ENCODE results near the gene BRD1.

The BRD1 gene

GRCh38 chr22:49726022-49726681, 101.5 kb downstream of the BRD1 start:
- H3K4me3 ChIP-seq (ENCODE audit: low read length) = no peak overlapping the region
- no peaks in the 10 kb centered on the region for H3K9me3 ChIP-seq (ENCODE audit: control insufficient read depth, insufficient read depth, low read length)
- no peaks in the 10 kb centered on the region for H3K36me3 ChIP-seq (ENCODE audit: control insufficient read depth, low read length)
- H3K27ac ChIP-seq (ENCODE audit: low read depth, low read length) = no peak overlapping the region
- H4K20me1 ChIP-seq (ENCODE audit: control insufficient read depth, insufficient read depth, low read depth, low read length) = no peaks in the 10 kb centered on the region
- no peaks in the 10 kb centered on the region for H3K9me2 ChIP-seq (replicated peaks; ENCODE audit: control insufficient read depth, low read length)
- no peaks in the 10 kb centered on the region for H3K79me2 ChIP-seq (ENCODE audit: control insufficient read depth, low read length)
- TF ChIP-seq CTCF (IDR thresholded peaks at IDR 0.05; ENCODE audit: low read depth, low read length, poor library complexity, severe bottlenecking) (no peak), EZH2phosphoT487 (IDR thresholded peaks at IDR 0.05; ENCODE audit: borderline replicate concordance, low read length) (no peak)
- peaks cover 23% of the 10 kb centered on the region for H3K27me3 ChIP-seq (ENCODE audit: control insufficient read depth, low read length)
- H3K4me1 ChIP-seq (ENCODE audit: control insufficient read depth, low read length) = peaks cover 31% of the 10 kb centered on the region
- H3F3A ChIP-seq (ENCODE audit: control insufficient read depth, insufficient read depth) = peaks cover 11% of the 10 kb centered on the region
- no peak overlapping the region for H3K4me2 ChIP-seq (ENCODE audit: low read length)

GRCh38 chr22:49725516-49725915, 102.2 kb downstream of the BRD1 start:
- no peaks in the 10 kb centered on the region for H3K9me2 ChIP-seq (replicated peaks; ENCODE audit: control insufficient read depth, low read length)
- no peaks in the 10 kb centered on the region for H3K9me3 ChIP-seq (ENCODE audit: control insufficient read depth, insufficient read depth, low read length)
- no peaks in the 10 kb centered on the region for H3K36me3 ChIP-seq (ENCODE audit: control insufficient read depth, low read length)
- H4K20me1 ChIP-seq (ENCODE audit: control insufficient read depth, insufficient read depth, low read depth, low read length) = no peaks in the 10 kb centered on the region
- peaks cover 11% of the 10 kb centered on the region for H3F3A ChIP-seq (ENCODE audit: control insufficient read depth, insufficient read depth)
- no peak for TF ChIP-seq EZH2phosphoT487 (IDR thresholded peaks at IDR 0.05; ENCODE audit: borderline replicate concordance, low read length)
- TF ChIP-seq CTCF (IDR thresholded peaks at IDR 0.05; ENCODE audit: low read depth, low read length, poor library complexity, severe bottlenecking) = no peak
- H3K4me1 ChIP-seq (ENCODE audit: control insufficient read depth, low read length) = peaks cover 31% of the 10 kb centered on the region
- peak overlapping the region; percentile 90 for H3K4me2 ChIP-seq (ENCODE audit: low read length)
- no peaks in the 10 kb centered on the region for H3K79me2 ChIP-seq (ENCODE audit: control insufficient read depth, low read length)
- no peak overlapping the region for H3K27ac ChIP-seq (ENCODE audit: low read depth, low read length)
- no peak overlapping the region for H3K4me3 ChIP-seq (ENCODE audit: low read length)
- H3K27me3 ChIP-seq (ENCODE audit: control insufficient read depth, low read length) = peaks cover 23% of the 10 kb centered on the region

- H3K4me3 ChIP-seq (ENCODE audit: low read length) = peak overlapping the region; percentile 77
- no peaks in the 10 kb centered on the region for H4K20me1 ChIP-seq (ENCODE audit: control insufficient read depth, insufficient read depth, low read depth, low read length)
- H3K27me3 ChIP-seq (ENCODE audit: control insufficient read depth, low read length) = peaks cover 23% of the 10 kb centered on the region
- peak overlapping the region; percentile 90 for H3K4me2 ChIP-seq (ENCODE audit: low read length)
- no peaks in the 10 kb centered on the region for H3K9me2 ChIP-seq (replicated peaks; ENCODE audit: control insufficient read depth, low read length)
- H3K4me1 ChIP-seq (ENCODE audit: control insufficient read depth, low read length) = peaks cover 31% of the 10 kb centered on the region
- peak overlapping the region; percentile 68; the same call in 1 of the 2 replicates for H3K27ac ChIP-seq (ENCODE audit: low read depth, low read length)
- no peaks in the 10 kb centered on the region for H3K9me3 ChIP-seq (ENCODE audit: control insufficient read depth, insufficient read depth, low read length)
- no peaks in the 10 kb centered on the region for H3K36me3 ChIP-seq (ENCODE audit: control insufficient read depth, low read length)
- TF ChIP-seq EZH2phosphoT487 (IDR thresholded peaks at IDR 0.05; ENCODE audit: borderline replicate concordance, low read length) = no peak
- TF ChIP-seq CTCF (IDR thresholded peaks at IDR 0.05; ENCODE audit: low read depth, low read length, poor library complexity, severe bottlenecking) = peak; percentile 78
- peaks cover 11% of the 10 kb centered on the region for H3F3A ChIP-seq (ENCODE audit: control insufficient read depth, insufficient read depth)
- H3K79me2 ChIP-seq (ENCODE audit: control insufficient read depth, low read length) = no peaks in the 10 kb centered on the region
Observed at GRCh38 chr22:49724893-49725489, 102.7 kb downstream of the BRD1 start.

Measured in DOHH2 (cell line).